ENCODE results near the gene SLA2. TPM values are rescaled to one million over a fixed set of nuclear protein-coding genes. Genes with fewer than 3 reads are reported as not detected.

Gene SLA2
- total and polyA plus RNA-seq, 10 donors, result 2.6 to 16.3 (median 8.3) TPM

DNA sequence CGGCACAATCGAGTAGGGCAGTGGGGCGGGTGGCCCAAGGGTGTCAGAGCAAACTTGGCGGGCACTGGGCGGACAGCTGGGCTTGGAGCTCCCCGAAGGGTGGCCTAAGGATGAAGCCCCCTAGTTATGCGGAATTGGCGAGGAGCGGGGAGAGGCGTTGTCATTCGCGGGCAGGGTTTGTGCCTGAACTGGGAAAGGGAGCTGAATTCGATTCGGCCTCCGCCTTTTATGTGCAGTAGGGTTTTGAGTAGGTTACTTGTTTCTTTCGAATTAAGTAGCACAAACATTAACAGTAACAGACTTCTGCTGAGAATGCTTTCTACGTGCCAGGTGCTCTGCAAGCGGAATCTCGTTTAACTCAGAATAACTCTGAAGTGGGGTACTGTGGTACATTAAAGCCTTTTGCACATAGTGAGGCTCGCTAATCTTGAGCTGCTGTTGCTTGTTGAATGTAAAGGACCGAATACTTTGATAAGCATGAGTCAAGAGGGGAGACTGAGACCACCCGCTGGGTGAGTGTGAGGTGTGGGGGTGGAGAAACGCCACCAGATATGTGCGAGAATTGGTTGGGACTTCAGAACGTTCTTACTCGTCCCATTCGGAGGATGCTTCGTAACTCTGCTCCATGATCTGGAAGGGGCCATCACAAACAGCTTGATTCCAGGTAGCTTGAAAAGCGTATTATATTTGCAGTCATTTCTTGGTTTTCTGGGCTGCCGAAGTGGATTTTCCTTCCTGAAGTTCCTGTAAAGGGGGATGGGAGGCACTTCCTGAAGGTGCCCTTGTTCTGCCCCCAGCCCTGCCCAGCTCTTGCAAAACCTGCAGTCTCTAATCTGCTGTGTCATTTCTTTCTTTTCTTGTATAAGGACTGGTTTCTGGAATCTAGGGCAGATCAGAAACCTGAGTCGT lies 39.6 kb downstream of the SLA2 start:
- no peaks in the 10 kb centered on the region for H3K9me3 ChIP-seq
- H3K4me1 ChIP-seq, result peaks cover 12 to 48% (median 35%) of the 10 kb centered on the region in 6 donors
- peak overlapping the region; percentile 70 to 98 (median 94) for H3K4me3 ChIP-seq
- DNase-seq, result no peak
- H3K27ac ChIP-seq, result peak overlapping the region; percentile 74 to 100 (median 96)
- peaks cover 2 to 43% (median 37%) of the 10 kb centered on the region in 6 donors for H3K36me3 ChIP-seq
- intact Hi-C loops (cut with DNase I; ENCODE audit: low total_unique reads), result loop anchor here (10.0 kb wide), 1 partner anchor 52 kb away; no protein-coding TSS in a partner anchor
- 0 to 2% (median 1%) methylated on average over 30 to 31 of the region's 31 CpGs for WGBS, 5 donors
- TF ChIP-seq POLR2AphosphoS5 (IDR thresholded peaks at IDR 0.05), result peak in 1 of 3 donors; percentile 62
- no peak for TF ChIP-seq POLR2A (IDR thresholded peaks at IDR 0.05)
- TF ChIP-seq, protein P1, sequence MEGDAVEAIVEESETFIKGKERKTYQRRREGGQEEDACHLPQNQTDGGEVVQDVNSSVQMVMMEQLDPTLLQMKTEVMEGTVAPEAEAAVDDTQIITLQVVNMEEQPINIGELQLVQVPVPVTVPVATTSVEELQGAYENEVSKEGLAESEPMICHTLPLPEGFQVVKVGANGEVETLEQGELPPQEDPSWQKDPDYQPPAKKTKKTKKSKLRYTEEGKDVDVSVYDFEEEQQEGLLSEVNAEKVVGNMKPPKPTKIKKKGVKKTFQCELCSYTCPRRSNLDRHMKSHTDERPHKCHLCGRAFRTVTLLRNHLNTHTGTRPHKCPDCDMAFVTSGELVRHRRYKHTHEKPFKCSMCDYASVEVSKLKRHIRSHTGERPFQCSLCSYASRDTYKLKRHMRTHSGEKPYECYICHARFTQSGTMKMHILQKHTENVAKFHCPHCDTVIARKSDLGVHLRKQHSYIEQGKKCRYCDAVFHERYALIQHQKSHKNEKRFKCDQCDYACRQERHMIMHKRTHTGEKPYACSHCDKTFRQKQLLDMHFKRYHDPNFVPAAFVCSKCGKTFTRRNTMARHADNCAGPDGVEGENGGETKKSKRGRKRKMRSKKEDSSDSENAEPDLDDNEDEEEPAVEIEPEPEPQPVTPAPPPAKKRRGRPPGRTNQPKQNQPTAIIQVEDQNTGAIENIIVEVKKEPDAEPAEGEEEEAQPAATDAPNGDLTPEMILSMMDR (IDR thresholded peaks at IDR 0.05 in 8 of 11, conservative IDR thresholded peaks at IDR 0.05 in 3 of 11), result no peak
- no peaks in the 10 kb centered on the region for H3K27me3 ChIP-seq (replicated peaks in 1 of 7)

DNA sequence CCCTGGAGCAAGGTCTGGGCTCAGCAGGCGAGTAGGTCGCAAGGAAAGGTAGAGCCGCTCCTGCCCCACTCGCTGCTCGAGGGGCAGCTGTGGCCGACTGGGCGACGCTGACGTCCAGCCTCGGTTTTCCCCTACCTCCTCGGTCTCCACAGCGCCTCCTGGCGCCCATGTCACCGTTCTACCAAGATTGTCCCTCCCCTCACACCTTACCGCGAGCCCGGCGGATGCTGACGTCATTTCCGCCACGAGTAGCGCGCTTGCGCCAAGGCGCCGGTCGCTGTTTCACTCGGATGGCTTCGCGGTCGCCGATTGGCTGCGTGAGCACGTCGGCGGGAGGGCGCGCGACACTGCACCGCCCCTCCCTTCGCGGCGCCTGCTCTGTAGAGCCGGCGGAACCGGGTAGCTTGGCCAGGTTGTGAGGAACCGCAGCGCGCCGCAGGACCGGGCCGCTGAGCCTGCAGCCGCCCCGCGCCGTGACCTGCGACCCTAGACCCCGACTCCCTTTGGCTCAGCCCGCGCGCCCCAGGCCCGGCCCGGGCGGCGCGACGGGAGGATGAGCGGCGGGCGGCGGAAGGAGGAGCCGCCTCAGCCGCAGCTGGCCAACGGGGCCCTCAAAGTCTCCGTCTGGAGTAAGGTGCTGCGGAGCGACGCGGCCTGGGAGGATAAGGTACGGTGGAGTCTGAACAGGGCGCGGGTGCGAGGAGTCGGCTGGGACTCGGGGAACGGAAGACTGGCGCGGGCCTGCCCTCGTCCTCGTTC lies 40.4 kb downstream of the SLA2 start, which contains the start of gene RAB5IF:
TSS of gene RAB5IF (plus strand) at position 381 of the 759 bp plus-strand sequence. CDS start at position 554, 173 bp downstream.
- WGBS, 5 donors, result 0% methylated on average over 16 to 90 of the region's 90 CpGs
- intact Hi-C loops (cut with DNase I; ENCODE audit: low total_unique reads), result loop anchor here (10.0 kb wide), 1 partner anchor 51 kb away; no protein-coding TSS in a partner anchor
- H3K9me3 ChIP-seq, result no peaks in the 10 kb centered on the region
- peaks cover 12 to 56% (median 39%) of the 10 kb centered on the region in 6 donors for H3K4me1 ChIP-seq
- peak; percentile 100 for DNase-seq
- H3K4me3 ChIP-seq, result peak within 1 kb of the TSS; percentile 70 to 98 (median 94)
- peaks cover 2 to 34% (median 29%) of the 10 kb centered on the region in 6 donors for H3K36me3 ChIP-seq
- peak within 1 kb of the TSS; percentile 84 to 100 (median 96) for H3K27ac ChIP-seq
- TF ChIP-seq, protein P1 (IDR thresholded peaks at IDR 0.05 in 8 of 11, conservative IDR thresholded peaks at IDR 0.05 in 3 of 11), result peak; percentile 91 to 100 (median 99)
- TF ChIP-seq POLR2A (IDR thresholded peaks at IDR 0.05) (peak; percentile 48 to 84 (median 76)), POLR2AphosphoS5 (IDR thresholded peaks at IDR 0.05) (peak; percentile 96 to 98 (median 97))
- no peaks in the 10 kb centered on the region for H3K27me3 ChIP-seq (replicated peaks in 1 of 7)

DNA sequence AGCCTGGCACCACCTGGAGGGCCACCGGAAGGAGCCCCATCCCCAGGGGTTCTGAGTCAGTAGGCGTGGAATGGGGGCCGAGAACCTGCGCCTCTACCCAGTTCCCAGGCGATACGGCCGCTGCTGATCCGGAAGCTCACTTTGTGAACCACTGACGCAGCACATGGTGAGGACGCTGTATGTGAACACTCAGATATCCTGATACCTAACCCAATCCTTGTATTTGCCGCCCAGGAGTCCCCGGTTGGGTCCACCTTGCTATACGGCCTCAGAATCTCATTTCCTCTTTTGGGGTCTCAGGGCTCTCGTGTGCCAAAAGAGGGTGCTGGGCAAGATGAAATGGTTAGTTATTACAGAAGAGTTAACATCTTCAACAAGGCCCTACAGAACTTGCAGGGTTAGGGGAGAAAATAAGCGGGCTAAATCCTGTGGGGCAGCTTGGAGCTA lies 41.0 kb downstream of the SLA2 start:
- Histone ChIP-seq H3K9me3 (no peaks in the 10 kb centered on the region), H3K4me1 (peaks cover 12 to 62% (median 45%) of the 10 kb centered on the region in 6 donors), H3K4me3 (peak overlapping the region in 7 of 8 donors; percentile 70 to 98 (median 94)), H3K27ac (peak overlapping the region; percentile 84 to 100 (median 96)), H3K27me3 (replicated peaks in 1 of 7) (no peaks in the 10 kb centered on the region), H3K36me3 (peaks cover 2 to 28% (median 23%) of the 10 kb centered on the region in 6 donors)
- WGBS, 5 donors, result 20 to 29% (median 24%) methylated on average over 15 of the region's 15 CpGs
- peak; percentile 93 for DNase-seq
- intact Hi-C loops (cut with DNase I; ENCODE audit: low total_unique reads), result loop anchor here (10.0 kb wide), 1 partner anchor 50 kb away; no protein-coding TSS in a partner anchor
- TF ChIP-seq POLR2A (IDR thresholded peaks at IDR 0.05) (no peak), POLR2AphosphoS5 (IDR thresholded peaks at IDR 0.05) (no peak)
- TF ChIP-seq, protein P1 (IDR thresholded peaks at IDR 0.05 in 8 of 11, conservative IDR thresholded peaks at IDR 0.05 in 3 of 11), result no peak
